GF-D8 (cell line): ENCODE measurements around the gene ZNF322.
"Not testable (repeated sequence)": the region's sequence is repeated elsewhere in the genome, so short reads cannot be mapped to it uniquely, and the experiment has no call there.

Experiments used
- DNase-seq: peaks from one replicate; lab custom pipeline; 2025; lab: John Stamatoyannopoulos, UW

The ZNF322 gene

GRCh38 chr6:26659042-26659999 is at the start of gene ZNF322:
Gene ZNF322, minus strand, starts transcription at chr6:26659746. Its CDS starts 21,193 bp downstream, at chr6:26638553.
- DNase-seq = peak; percentile 78

GRCh38 chr6:26705780-26706179 is 46.2 kb upstream of the ZNF322 start:
- not testable (repeated sequence) for DNase-seq

- DNase-seq = not testable (repeated sequence)
These were observed 45.8 kb upstream of the ZNF322 start for GRCh38 chr6:26705352-26705751.

- not testable (repeated sequence) for DNase-seq
These were observed 41.6 kb upstream of the ZNF322 start for GRCh38 chr6:26701023-26701747.

GRCh38 chr6:26697496-26697895 is 38.0 kb upstream of the ZNF322 start:
- not testable (repeated sequence) for DNase-seq

- DNase-seq = not testable (repeated sequence)
These were observed 29.9 kb upstream of the ZNF322 start for GRCh38 chr6:26689324-26689947.

- DNase-seq = not testable (repeated sequence)
These were observed 23.0 kb upstream of the ZNF322 start for GRCh38 chr6:26682435-26683042.

GRCh38 chr6:26673287-26673686 is 13.7 kb upstream of the ZNF322 start:
- not testable (repeated sequence) for DNase-seq

- DNase-seq = not testable (repeated sequence)
These were observed 11.0 kb upstream of the ZNF322 start for GRCh38 chr6:26670558-26670957.

GRCh38 chr6:26670003-26670402 is 10.5 kb upstream of the ZNF322 start:
- not testable (repeated sequence) for DNase-seq

- no peak for DNase-seq
These were observed 435 bp upstream of the ZNF322 start for GRCh38 chr6:26660000-26660361.

GRCh38 chr6:26657256-26657655 is 2.3 kb downstream of the ZNF322 start:
- no peak for DNase-seq

- no peak for DNase-seq
These were observed 6.5 kb downstream of the ZNF322 start for GRCh38 chr6:26653007-26653406.

GRCh38 chr6:26651133-26651781 is 8.3 kb downstream of the ZNF322 start:
- DNase-seq = no peak

- DNase-seq = no peak
These were observed 13.5 kb downstream of the ZNF322 start for GRCh38 chr6:26646074-26646473.

- DNase-seq = no peak
These were observed 18.7 kb downstream of the ZNF322 start for GRCh38 chr6:26640806-26641205.

- no peak for DNase-seq
These were observed 30.2 kb downstream of the ZNF322 start for GRCh38 chr6:26629359-26629758.

GRCh38 chr6:26627843-26628242 is 31.7 kb downstream of the ZNF322 start:
- DNase-seq = no peak

GRCh38 chr6:26624557-26624956 is 35.0 kb downstream of the ZNF322 start:
- DNase-seq = no peak

- DNase-seq = no peak
These were observed 36.1 kb downstream of the ZNF322 start for GRCh38 chr6:26623339-26623859.
